ENCODE results near the gene RUNDC3A.
"Not testable (repeated sequence)": the region's sequence is repeated elsewhere in the genome, so short reads cannot be mapped to it uniquely, and the experiment has no call there.

The RUNDC3A gene

DNA sequence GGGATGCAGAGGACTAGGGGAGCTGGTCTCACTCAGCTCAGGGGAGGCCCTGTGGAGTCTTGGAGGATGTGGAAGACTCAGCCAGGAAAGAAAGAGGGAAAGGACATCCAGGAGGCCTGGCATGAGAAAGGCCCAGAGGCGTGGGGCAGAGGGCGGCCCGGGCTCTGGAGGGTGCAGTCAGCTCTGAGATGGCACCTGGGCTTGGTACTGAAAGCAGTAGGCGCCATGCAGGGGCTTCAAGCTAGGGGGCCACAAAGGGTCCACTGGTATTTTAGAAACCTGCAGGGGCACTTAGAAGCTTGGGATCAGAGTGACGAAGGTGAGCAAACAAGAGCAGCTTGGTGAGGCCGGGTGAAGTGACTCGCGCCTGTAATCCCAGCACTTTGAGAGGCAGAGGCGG, 49.7 kb downstream of the RUNDC3A start:
- DNase-seq (ENCODE audit: low read depth, low spot score): no peak

DNA sequence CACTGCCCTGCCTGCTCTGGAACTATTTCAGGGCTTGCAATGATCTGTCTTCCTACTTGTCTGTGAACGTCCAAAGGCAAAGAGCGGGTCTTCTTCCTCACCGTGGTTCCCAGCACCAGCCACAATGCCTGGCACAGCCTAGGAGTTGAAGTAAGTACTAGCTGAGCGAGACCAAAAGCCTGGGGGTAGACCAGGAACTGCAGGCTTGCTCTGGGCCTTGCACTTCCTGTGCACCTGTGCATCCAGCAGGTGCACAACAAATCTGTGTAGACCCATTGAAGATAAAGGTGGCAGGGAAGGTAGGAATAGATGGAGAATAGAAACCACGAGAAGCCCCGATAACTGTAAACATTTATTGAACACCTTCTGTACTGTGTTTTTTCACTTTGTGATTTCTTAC, 50.6 kb downstream of the RUNDC3A start:
- no peak for DNase-seq (ENCODE audit: low read depth, low spot score)

DNA sequence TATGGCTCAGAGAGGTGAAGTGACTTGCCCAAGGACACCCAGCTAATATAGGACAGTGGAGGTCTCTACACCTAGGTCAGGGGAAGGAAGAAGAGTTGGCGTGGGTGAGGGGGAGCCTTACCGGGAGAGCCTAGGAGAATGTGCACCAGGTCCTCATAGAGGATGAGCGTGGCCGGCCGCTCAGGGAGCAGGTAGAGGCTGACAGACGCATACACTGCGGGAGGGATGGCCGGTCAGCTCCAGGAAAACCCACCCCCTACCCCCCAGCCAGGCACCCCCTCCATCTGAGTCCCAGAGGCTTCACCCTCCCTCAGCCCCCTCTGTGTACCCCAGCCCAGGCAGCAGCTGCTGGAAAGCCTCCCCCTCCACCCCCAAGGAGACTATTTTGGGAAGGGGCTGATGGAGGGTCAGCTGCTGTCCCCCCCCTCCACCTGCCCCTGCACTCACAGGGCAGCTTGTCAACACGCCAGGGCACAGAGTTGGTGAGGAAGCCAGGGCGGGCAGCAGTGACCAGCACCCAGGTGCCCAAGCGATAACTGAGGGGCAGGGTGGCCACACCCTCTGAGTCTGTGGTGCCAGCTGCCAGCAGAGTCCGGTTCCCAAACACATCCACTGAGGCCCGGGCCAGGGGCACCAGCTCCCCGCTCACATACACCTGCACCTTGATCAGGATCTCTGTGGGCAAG, 51.2 kb downstream of the RUNDC3A start:
- DNase-seq (ENCODE audit: low read depth, low spot score): no peak

DNA sequence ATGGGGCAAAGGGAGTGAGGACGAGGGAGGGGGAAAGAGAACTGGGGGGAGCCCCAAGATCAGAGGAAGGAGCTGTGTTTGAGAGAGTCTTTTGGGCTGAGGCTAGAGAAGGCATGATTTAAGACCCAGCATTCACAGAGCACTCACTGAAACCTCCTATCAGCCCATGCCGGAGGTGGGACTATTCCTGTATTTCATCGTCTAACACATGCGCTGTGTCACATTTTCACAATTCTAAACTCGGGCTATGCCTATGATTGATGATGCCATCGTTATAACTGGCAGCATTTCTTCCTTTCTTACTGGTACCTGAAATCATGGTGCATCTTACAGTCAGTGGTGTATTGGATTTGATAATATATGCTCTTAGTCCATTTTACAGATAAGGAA, 51.7 kb downstream of the RUNDC3A start:
- no peak for DNase-seq (ENCODE audit: low read depth, low spot score)

DNA sequence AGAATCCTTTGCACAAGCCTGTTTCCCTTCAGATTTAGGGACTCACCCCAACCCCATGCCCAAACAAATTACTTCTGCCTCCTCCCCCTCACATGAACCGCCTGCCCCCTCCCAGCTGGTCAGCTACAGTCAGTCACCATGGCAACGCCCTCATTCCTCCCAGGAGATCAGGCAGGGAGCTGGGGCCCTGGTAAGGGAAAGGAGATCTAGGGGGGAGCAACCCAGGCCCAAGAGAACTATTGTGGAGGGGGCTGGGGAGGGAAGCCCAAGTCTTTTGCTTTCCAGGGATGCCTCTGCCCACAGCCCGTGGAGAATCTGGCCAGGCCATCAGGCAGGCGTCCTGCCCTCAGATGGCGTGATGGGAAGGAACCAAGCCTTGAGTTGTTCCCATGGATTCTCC, 52.4 kb downstream of the RUNDC3A start:
- DNase-seq (ENCODE audit: low read depth, low spot score): no peak

DNA sequence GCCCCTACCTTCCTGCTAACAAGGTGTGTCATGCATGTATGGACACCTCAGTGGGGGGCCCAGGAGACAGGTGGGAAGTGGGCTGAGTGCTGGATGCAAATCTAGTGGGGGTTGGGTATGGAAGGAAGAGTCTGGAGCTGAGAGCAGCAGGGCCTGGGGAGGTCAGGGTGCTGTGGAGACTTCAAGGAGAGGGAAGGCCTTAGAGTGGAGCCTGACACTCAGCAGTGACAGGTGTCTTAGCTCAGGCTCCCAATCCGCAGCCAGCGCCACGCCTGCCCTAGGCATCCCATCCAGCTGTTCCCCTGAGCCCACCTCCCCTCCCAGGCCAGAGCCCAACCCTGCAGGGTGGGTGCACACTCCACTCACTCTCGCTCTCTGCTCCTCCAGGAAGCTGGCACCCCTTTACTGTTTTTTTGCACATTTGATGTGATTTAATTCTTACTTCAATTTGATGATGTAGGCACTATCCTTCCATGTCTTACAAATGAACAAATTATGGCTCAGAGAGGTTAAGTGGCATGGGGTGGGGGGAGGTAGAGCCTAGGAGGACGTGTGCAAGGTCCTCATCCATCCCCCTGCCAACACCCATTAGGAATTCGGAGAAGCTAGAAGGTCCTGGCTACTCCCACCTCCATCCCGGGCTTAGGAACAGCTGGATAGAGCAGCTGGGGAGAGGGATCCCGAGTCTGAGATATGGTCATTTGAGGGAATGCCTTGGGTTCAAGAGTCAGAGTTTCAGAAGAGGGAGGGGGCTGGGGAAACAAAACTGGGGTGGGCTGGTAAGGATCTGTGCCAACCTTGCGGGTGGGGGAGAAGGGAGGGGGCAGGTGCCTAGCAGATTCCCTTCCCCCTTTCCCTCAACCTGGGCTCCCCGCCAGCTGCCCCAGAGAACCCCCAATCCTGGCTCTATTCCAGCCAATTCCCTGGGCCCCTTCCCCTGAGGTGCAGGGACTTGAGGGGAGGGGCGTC, 53.2 kb downstream of the RUNDC3A start:
- no peak for DNase-seq (ENCODE audit: low read depth, low spot score)

DNA sequence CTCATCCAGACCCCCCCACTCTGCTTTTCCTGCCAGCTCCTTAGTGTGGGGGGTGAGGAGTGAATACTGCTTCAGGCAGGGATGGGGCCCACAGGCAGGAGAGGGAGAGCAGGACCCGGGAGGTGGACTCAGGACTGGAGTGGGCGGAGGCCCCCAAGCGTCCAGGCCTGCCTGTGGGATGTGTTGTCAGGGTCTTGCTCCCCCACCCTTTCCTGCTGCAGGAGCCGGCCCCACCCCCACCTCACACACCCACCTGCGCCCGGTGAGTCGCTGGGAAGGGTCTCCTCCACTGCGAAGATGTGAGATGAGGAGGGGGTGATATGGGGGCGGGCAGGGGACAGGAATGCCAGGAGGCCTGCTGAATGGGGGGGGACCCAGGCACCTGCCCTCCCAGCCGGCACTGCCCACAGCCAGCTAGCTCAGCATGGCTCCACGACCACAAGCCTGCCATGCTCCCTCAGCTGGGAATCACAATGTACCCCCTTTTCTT, 54.1 kb downstream of the RUNDC3A start:
- DNase-seq (ENCODE audit: low read depth, low spot score): no peak

DNA sequence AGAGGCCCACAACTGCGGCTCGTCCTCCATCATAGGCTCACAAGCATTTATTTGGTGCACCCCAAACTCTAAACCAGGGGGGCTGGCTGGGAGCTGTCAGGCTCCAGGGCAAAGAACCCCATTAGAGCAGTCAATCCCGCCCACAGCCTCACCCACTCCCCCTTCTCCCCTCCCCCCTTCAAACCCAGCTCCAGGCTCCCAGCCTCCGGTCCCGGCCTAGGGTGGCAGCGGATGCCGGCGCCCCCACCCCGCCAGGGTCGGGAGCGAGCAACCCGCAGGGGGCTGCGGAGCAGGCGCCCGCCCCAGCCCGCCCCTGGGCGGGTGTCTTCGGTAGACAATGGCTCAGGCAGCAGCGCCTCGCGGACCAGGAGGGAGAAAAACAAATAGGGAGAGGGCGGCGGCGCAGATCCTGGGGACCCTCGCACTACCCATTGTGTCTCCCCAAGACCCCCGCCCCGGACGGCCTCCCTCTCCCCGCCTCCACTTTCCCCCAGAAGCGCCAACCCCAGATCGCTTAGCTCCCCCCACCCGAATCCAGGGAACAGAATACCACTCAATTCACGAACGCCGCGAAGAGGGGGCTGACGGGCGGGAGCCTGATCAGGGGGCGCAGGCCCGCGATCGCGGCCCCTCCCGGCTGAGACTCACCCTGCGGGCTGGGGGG, 54.7 kb downstream of the RUNDC3A start:
- no peak for DNase-seq (ENCODE audit: low read depth, low spot score)

DNA sequence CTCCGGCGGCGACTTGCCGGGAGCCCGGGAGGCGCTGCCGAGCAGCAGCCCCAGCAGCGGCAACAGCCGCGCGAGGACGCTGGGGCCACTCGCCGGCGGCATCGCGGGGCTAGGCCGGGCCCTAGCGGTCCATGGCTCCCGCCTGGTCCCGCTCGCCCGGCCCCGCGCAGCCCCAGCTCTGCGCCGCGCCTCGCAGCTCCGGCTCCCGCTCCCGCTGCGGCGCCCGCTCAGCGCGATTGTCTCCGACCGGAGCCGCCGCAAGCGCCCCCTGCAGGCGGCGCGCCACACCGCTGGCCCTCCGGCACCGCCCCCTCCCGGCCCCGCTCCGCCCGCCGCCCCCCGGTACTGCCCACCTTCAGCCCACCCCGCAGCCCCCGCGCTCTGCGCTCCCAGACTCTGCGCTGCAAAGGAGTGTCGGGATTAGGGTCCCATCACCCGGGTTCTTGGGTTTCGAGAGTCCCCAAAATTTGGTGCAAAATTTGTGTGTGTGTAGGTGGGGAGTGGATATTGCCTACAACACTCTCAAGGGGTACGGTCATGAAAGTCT, 55.3 kb downstream of the RUNDC3A start, which contains the start of gene FAM171A2:
FAM171A2 (minus strand) TSS at position 241 of the 547 bp plus-strand sequence; CDS start at position 102, 139 bp downstream.
- no peak for DNase-seq (ENCODE audit: low read depth, low spot score)

DNA sequence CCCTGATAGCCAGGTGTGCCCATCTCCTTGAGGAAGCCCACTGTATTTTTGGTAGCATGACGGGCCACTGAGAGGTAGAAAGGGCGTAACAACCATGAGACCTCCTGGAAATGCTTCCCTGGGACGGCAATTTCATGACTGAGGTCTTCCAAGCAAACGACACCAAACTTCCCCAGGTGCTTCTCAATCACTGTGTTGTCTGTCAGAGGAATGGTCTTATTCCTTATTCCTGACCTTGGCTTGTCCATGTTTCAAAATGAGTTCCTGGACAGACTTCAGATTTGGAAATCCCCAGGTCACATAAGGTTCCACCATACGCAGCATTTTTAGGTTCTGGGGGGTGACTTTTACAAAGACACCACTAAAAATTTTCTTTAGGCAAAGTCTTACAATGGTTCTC, 56.6 kb downstream of the RUNDC3A start:
- DNase-seq (ENCODE audit: low read depth, low spot score): not testable (repeated sequence)

DNA sequence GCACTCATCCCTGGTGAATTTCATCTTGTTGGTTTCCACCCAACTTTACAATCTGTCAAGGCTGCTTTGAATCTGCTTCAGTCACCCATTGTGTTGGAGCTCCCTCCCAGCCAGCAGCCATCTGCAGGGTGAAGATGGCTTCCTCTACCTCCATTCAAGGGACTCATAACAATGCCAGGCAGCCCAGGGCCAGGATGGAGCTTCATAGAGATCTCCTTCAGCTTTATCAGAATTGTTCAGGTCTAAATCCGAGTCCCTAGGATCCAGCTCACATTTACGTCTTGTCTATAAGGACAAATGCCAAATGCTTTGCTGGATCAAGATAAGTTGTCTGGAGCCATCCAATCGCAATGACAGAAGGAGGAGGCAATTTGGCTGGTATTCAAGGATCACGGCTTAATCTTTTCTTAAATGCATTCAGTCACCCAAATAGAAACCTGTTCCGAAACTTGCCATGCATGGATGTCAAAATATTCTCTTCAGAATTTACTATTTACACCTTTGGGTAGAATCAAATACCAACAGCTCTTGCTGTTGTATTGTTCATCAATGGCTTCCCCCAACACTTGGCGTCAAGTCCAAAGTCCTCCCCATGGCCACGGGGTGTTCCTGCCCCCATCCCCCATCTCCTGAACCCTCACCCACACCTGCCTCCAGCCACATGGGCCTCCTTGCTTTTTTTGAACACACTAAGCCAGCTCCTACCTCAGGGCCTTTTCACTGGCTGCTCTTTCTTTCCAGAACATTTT, 59.0 kb downstream of the RUNDC3A start:
- no peak for DNase-seq (ENCODE audit: low read depth, low spot score)
